Stimulated activated CD8-positive, alpha-beta memory T cell treated with anti-CD3 and anti-CD28 coated beads, Interleukin-2, amount 100 ng/mL, for 1 hour (primary cell): ENCODE results near the gene DOK5.

Experiments
- DNase-seq, 2 donors: peaks; one replicate each; pipeline ENCODE4 v3.0.0-alpha.2; 2020; ENCODE audit warnings: low read depth in 2 of 2

Gene DOK5

GRCh38 chr20:54645445-54646155 is 170.2 kb downstream of the DOK5 start:
- no peak for DNase-seq

GRCh38 chr20:54646156-54646517 is 170.7 kb downstream of the DOK5 start:
- DNase-seq = no peak

GRCh38 chr20:54648421-54649142 is 173.2 kb downstream of the DOK5 start:
- DNase-seq = no peak

- peak; percentile 7 to 13 for DNase-seq
Measured at GRCh38 chr20:54649511-54649962, 174.1 kb downstream of the DOK5 start.

- DNase-seq = no peak
Measured at GRCh38 chr20:54650052-54650719, 174.8 kb downstream of the DOK5 start.

- no peak for DNase-seq
Measured at GRCh38 chr20:54651252-54651651, 175.9 kb downstream of the DOK5 start.

GRCh38 chr20:54654450-54654849 is 179.1 kb downstream of the DOK5 start:
- DNase-seq = no peak

GRCh38 chr20:54657268-54657826 is 182.0 kb downstream of the DOK5 start:
- DNase-seq = no peak

- no peak for DNase-seq
Measured at GRCh38 chr20:54658525-54658924, 183.1 kb downstream of the DOK5 start.

GRCh38 chr20:54661265-54661664 is 185.9 kb downstream of the DOK5 start:
- no peak for DNase-seq

- no peak for DNase-seq
Measured at GRCh38 chr20:54661880-54662465, 186.6 kb downstream of the DOK5 start.

GRCh38 chr20:54665812-54666211 is 190.4 kb downstream of the DOK5 start:
- no peak for DNase-seq

- DNase-seq = peak in 1 of 2 donors; percentile 5
Measured at GRCh38 chr20:54668271-54669039, 193.1 kb downstream of the DOK5 start.

- DNase-seq = no peak
Measured at GRCh38 chr20:54669040-54669363, 193.6 kb downstream of the DOK5 start.

GRCh38 chr20:54678253-54678652 is 202.9 kb downstream of the DOK5 start:
- no peak for DNase-seq

- no peak for DNase-seq
Measured at GRCh38 chr20:54680439-54680838, 205.0 kb downstream of the DOK5 start.

- DNase-seq = no peak
Measured at GRCh38 chr20:54680872-54681619, 205.7 kb downstream of the DOK5 start.

- no peak for DNase-seq
Measured at GRCh38 chr20:54681869-54682268, 206.5 kb downstream of the DOK5 start.

GRCh38 chr20:54688476-54688875 is 213.1 kb downstream of the DOK5 start:
- no peak for DNase-seq

GRCh38 chr20:54690323-54690722 is 214.9 kb downstream of the DOK5 start:
- DNase-seq = no peak

- no peak for DNase-seq
Measured at GRCh38 chr20:54691327-54691726, 215.9 kb downstream of the DOK5 start.
